ENCODE data around the gene TBC1D22A.
"Not testable (repeated sequence)": the region's sequence is repeated elsewhere in the genome, so short reads cannot be mapped to it uniquely, and the experiment has no call there.

The TBC1D22A gene

DNA sequence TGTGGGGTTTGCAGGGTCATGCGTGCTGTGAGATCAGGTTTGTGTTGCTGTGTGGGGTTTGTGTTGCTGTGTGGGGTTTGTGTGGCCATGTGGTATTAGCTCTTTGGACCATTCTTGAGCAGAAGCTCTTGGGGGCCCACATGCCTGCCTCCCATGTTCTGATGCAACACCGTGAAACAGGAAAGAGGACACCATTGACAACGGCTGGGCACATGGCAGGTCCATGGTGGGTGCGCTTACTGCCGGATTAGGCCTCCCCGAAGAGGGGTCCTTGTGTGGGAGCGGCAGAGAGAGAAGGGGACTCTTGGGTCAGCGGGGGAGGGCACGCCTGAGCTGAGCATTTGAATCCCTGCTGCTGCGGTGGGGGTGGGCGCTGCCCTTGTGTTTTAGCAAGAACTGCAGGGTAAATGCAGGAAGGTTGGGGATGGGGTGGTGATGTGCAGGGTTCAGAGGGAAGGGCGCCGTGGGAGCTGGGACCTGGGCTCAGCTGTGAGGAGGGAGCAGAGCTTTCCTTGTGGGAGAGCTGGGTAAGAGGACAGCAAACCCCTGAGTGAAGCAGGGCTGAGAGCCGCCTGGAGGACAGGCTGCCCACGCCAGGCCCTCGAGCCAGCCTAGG is 361.5 kb downstream of the TBC1D22A start:
- DNase-seq: no peak
- no peak for ATAC-seq

GRCh38 chr22:47124451-47124881 is 362.0 kb downstream of the TBC1D22A start:
- DNase-seq (no peak), ATAC-seq (no peak)

- DNase-seq: no peak
These were observed 362.5 kb downstream of the TBC1D22A start for GRCh38 chr22:47124961-47125360.

DNA sequence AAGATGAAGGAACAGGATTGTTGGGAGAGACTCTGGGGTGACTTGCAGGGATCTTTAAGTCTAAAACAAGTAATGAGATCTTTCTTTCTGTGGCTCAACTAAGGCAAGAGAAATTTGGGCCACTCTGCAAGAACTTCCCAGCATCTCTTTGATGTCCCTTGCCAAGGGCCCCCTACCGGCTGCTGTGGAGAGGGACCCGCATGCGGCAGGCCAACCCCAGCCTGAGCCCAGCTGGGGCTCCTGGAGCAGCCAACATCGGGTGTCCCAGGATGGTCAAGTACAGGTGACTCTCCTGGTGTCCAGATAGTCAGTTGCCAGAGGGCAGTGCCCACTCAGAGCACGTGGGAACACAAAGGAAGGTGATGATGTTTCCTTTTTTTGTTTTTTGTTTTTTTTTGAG is 363.2 kb downstream of the TBC1D22A start:
- ATAC-seq: no peak
- no peak for DNase-seq

More at GRCh38 chr22:47124961-47125360, 362.5 kb downstream of the TBC1D22A start:
- ATAC-seq: no peak

DNA sequence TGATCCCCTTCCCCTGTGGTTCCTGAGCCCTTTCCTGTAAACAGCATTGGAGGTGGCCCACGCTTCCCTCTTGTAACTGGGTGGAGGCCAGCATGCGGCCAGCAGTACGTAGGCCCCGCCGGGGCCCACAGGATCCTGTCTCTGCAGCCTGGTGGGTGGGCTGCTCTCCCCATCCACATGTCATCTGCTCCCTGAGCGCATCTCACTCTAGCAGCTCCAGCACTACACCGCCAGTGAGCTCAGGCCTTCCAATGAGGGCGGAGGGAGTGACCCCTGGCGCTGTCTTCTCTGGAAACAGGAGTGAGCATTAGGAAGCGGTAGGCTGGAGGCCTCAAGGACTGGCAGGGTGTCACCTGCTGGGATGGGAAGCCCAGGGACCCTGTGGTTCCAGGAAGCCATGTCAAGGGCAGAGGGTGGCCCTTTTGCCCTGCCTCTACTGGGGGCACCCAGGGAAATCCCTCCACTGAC is 363.9 kb downstream of the TBC1D22A start:
- ATAC-seq: no peak
- DNase-seq: no peak

DNA sequence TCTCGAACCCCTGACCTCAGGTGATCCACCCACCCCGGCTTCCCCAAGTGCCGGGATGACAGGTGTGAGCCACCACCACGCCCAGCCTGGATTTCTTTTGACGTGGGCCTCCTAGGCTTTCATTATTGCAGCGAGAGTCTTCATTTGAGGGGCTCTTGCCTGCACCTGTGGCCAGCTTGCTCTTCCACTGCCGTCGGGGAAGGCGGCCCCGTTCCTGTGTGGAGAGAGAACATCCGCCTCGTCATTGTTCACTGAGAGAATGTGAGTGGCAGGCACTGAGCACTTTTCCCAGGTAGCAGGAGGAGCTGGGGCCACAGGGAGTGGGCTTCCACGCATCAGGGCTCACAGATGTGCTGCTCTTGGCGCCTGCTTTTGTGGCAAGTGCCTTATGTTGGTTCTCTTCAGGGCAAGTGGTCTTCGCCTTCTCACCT is 365.0 kb downstream of the TBC1D22A start:
- ATAC-seq: no peak

DNA sequence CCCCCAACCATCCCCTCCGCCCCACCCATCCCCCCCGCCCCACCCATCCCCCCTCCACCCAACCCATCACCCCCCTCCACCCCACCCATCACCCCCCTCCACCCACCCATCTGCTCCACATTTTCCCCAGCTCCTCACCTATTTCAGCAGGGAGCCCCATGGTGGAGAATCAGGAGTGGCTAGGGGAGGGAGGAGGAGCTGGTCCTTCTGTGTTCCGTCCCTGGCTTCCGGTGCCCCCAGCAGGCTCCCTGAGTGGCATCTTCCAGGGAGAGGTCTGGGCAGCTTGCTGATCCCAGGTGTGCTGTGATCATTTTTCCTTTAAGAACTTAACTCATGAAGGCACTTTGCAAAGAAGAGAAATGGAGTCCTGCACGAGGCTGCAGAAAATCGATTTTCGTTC is 365.8 kb downstream of the TBC1D22A start:
- no peak for DNase-seq
- no peak for ATAC-seq

More for the DNA sequence above, 365.0 kb downstream of the TBC1D22A start:
- no peak for DNase-seq

DNA sequence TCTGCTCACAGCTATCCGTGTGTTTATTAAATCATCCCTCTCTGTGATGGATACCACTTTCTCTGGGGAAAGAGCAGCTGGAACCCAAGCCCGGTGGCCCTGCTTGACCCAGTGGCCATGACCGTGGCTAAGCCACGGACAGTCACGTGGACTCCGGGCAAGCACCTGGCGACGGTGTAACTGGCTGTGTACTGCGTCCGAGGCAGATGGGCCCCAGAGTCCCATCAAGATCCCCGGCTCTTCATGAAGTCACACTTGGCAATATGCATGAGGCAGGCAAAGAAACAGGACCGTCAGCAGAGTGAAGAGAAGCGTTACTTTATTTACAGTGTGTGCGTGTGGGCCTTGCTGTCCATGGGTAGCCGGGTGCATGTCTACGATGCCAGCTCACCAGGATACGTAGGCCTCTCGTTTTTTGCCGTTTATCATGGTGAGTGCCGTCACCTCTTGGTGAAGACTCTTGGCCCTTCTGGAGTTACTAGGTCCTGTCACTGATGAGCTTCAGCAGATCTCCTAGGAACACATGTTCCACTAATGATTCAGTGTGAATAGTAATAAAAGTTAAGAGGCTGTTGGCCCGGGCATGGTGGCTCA is 366.3 kb downstream of the TBC1D22A start:
- ATAC-seq (no peak), DNase-seq (no peak)

- ATAC-seq (peak; percentile 36), DNase-seq (no peak)
These were observed 367.6 kb downstream of the TBC1D22A start for GRCh38 chr22:47129902-47130635.

- ATAC-seq (no peak), DNase-seq (no peak)
These were observed 368.6 kb downstream of the TBC1D22A start for GRCh38 chr22:47130883-47131631.

DNA sequence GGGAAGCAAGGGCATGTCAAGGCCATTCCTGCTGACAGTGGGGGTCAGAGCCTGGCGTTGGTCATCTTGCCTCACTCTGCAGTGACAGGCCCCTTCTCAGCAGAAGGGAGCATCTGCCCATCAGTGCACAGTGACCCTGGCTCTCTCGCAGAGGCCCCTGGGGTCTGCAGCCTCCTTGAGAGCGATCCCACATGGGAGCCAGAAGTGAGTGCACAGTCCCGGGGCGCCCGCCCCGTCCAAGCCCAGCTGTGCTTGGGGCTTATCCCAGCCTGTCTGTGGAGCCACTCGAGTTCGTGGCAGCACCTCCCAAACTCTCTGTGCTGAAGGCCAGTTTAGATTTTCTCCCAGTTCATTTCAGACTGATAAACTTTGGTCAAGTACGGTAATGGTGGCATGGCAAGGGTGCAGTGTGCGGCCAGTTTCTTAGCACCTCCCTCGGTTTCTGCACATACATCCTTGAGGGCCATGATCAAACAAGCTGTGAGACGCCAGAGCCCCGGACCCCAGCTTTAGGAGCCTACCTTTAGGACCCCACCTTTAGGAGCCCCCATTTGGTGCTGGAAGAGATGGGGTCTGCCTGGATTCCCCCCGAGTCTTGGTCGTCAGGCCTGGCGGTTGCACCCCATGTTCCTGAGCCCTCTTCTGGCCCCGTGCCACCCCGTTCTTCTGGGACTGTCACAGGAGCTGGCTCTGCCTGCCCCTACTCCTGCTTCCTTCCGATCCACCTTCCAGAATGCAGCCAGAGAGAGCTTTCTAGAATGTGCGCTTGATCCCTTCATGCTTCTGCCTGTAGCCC is 369.4 kb downstream of the TBC1D22A start:
- ATAC-seq (no peak), DNase-seq (no peak)

DNA sequence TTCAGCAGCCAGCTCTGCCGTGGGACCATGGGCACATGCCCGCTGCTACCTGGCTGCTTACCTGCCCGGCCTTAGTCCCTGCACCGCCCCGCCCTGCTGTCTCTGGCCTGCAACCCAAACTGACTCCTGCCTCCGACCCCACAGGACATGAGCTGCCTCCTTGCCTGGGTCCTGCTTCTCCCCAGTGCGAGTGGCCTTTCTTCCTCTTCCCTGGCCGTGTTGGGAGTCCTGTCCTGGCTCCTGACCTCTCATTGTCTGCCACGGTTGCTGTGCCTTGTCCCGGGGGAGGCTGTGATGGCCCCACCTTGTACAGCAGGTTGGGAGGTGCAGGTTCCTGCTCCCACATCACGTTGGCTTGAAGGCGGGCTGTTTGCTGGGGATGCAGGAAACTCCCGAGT is 370.0 kb downstream of the TBC1D22A start:
- no peak for ATAC-seq
- no peak for DNase-seq

DNA sequence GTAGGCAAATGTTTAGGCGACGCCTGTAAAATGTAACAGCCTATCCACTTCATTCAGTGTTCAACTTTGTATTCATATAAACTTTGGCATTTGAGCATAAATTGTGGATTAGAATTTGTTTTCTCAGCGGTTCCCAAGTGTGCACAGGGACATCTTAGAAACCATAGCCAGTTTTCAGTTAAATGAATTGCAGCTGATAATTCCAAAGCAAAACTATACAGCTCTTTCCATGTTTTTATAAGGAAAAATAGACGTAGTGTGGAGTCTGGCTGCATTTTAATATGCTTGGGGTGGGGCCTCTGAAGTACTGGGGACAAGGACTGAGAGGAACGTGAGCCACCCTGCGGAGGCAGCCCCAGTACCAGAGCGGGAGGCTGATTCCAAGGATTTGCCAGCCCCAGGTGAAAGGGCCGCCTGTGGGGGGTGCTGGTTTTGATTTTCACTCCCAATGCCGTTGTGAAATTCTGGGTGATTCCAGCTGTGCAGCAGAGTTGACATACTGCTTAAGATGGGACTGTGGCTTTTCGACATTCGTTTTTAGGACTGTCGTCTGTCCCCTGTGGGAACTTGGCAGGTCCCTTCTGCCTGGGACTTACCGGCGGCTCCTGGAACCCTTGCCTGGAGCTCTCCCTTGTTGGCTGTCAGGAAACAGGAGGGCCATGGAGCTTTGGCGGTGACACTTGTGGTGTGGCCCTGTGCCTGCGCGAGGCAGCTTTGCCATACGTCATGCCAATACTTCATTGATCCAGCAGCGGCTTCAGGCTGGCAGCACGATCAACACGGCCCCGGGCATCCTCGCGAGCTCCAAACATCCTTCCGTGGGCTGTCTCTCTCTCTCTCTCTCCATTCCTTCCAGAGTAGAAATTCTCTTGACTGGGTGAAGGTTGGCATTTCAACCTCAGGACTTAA is 370.9 kb downstream of the TBC1D22A start:
- no peak for DNase-seq
- no peak for ATAC-seq

GRCh38 chr22:47134222-47134621 is 371.8 kb downstream of the TBC1D22A start:
- no peak for ATAC-seq
- DNase-seq: no peak

DNA sequence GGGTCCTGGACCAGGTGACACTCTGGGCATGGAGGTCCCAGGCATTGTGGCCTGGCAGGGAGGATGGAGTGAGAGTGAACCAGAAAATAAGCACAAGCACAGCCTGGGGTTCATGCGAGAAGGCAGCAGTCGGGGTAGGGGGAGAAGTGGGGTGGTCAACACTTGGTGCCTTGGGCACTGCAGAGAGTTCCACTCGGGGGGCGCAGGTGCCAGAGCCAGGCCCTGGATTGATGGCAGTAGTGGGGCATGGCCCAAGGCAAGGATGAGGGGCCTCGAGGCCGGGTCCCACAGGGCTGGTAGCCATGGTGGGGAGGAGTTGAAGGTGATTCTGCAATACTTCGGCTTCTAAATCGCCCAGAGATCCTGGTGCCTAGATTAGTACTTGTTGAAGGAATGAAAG is 372.9 kb downstream of the TBC1D22A start:
- no peak for DNase-seq
- no peak for ATAC-seq

- DNase-seq (no peak), ATAC-seq (no peak)
These were observed 373.6 kb downstream of the TBC1D22A start for GRCh38 chr22:47136050-47136449.

- ATAC-seq (no peak), DNase-seq (no peak)
These were observed 374.2 kb downstream of the TBC1D22A start for GRCh38 chr22:47136671-47137070.

- ATAC-seq (no peak), DNase-seq (no peak)
These were observed 376.8 kb downstream of the TBC1D22A start for GRCh38 chr22:47139013-47139789.

GRCh38 chr22:47139790-47140119 is 377.3 kb downstream of the TBC1D22A start:
- DNase-seq: no peak
- ATAC-seq: no peak

DNA sequence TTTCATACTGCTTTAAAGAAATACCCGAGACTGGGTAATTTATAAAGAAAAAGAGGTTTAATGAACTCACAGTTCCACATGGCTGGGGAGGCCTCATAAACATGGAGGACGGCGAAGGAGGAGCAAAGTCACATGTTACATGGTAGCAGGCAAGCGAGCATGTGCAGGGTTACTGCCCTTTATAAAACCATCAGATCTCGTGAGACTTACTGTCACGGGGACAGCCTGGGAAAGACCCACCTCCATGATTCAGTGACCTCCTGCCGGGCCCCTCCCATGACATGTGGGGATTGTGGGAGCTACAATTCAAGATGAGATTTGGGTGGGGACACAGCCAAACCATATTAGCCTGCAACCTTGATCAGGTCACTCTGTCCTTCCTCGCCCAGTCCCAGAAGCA is 378.5 kb downstream of the TBC1D22A start:
- DNase-seq, ATAC-seq: not testable (repeated sequence)
